Peyer's patch (tissue), 4 donors: ENCODE measurements around the gene TC2N.

Source experiments
- POLR2A ChIP-seq, 2 donors: fragments of 450-650 bp; IDR thresholded peaks; one replicate each; pipeline ENCODE4 v1.5.1; 2017; ENCODE audit warnings: antibody characterized with exemption in 2 of 2, mild to moderate bottlenecking in 2 of 2, moderate library complexity in 2 of 2
- TF ChIP-seq, protein P1 (sequence below), 6 experiments: fragments of 450-650 bp in 4 of 6; fragments of 200-600 bp in 2 of 6; sonication (generic) in 1 of 6; IDR thresholded peaks; one replicate each; pipeline ENCODE4 v1.5.1; 2017 to 2019; ENCODE audit warnings: antibody characterized with exemption in 6 of 6, mild to moderate bottlenecking in 3 of 6, moderate library complexity in 1 of 6

GRCh38 chr14:91731986-91732385 is 135.3 kb downstream of the TC2N start, which contains the start of gene CATSPERB:
- no peak for TF ChIP-seq POLR2A (IDR thresholded peaks at IDR 0.05)
- TF ChIP-seq, protein P1, sequence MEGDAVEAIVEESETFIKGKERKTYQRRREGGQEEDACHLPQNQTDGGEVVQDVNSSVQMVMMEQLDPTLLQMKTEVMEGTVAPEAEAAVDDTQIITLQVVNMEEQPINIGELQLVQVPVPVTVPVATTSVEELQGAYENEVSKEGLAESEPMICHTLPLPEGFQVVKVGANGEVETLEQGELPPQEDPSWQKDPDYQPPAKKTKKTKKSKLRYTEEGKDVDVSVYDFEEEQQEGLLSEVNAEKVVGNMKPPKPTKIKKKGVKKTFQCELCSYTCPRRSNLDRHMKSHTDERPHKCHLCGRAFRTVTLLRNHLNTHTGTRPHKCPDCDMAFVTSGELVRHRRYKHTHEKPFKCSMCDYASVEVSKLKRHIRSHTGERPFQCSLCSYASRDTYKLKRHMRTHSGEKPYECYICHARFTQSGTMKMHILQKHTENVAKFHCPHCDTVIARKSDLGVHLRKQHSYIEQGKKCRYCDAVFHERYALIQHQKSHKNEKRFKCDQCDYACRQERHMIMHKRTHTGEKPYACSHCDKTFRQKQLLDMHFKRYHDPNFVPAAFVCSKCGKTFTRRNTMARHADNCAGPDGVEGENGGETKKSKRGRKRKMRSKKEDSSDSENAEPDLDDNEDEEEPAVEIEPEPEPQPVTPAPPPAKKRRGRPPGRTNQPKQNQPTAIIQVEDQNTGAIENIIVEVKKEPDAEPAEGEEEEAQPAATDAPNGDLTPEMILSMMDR (IDR thresholded peaks at IDR 0.05): no peak
